ENCODE measurements around the gene GXYLT2.

The GXYLT2 gene

DNA sequence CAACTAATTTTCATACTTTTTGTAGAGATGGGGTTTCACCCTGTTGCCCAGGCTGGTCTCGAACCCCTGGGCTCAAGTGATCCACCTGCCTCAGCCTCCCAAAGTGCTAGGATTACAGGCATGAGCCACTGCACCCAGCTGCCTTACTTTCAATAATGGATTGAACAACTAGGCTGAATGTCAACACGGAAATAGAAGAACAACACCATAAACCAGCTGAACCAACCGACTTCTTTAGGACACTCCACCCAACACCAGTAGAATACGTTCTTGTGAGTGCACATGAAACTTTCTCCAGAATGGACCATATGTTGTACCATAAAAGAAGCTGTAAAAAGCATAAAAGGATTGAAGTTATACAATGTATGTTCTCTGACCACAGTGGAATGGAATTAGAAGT is 42.9 kb downstream of the GXYLT2 start:
- Histone ChIP-seq H3K27me3 (no peaks in the 10 kb centered on the region), H3K27ac (no peak overlapping the region), H3K9me3 (no peaks in the 10 kb centered on the region), H3K4me1 (no peaks in the 10 kb centered on the region), H3K4me3 (no peak overlapping the region), H3K36me3 (peaks cover 0 to 13% (median 0%) of the 10 kb centered on the region in 3 donors)
- no peak for DNase-seq
- intact Hi-C loops (cut with DNase I; ENCODE audit: low total_unique reads): no loop called here
- TF ChIP-seq, protein P1, sequence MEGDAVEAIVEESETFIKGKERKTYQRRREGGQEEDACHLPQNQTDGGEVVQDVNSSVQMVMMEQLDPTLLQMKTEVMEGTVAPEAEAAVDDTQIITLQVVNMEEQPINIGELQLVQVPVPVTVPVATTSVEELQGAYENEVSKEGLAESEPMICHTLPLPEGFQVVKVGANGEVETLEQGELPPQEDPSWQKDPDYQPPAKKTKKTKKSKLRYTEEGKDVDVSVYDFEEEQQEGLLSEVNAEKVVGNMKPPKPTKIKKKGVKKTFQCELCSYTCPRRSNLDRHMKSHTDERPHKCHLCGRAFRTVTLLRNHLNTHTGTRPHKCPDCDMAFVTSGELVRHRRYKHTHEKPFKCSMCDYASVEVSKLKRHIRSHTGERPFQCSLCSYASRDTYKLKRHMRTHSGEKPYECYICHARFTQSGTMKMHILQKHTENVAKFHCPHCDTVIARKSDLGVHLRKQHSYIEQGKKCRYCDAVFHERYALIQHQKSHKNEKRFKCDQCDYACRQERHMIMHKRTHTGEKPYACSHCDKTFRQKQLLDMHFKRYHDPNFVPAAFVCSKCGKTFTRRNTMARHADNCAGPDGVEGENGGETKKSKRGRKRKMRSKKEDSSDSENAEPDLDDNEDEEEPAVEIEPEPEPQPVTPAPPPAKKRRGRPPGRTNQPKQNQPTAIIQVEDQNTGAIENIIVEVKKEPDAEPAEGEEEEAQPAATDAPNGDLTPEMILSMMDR (IDR thresholded peaks at IDR 0.05): no peak

DNA sequence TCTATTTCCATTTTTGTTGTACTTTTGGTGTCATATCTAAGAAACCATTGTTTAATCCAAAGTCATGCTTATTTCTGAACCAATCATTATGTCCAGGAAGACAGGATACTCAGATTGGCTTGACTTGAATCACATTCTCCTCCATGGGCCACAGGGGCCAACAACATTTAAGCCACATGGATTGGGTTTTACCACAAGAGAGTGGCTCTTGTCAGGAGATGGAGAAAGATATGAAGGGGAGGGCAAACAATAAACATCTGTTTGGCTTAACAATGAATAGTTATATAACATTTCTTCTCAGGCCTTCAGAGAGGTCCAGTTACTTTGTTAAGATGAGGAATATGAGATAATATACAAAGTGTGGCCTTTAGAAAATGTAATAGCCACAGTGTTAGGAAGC is 44.6 kb downstream of the GXYLT2 start:
- H3K27me3 ChIP-seq: no peaks in the 10 kb centered on the region
- TF ChIP-seq, protein P1 (IDR thresholded peaks at IDR 0.05): no peak
- no peaks in the 10 kb centered on the region for H3K9me3 ChIP-seq
- H3K4me1 ChIP-seq: peaks cover 0 to 6% (median 0%) of the 10 kb centered on the region in 4 donors
- intact Hi-C loops (cut with DNase I; ENCODE audit: low total_unique reads): no loop called here
- H3K36me3 ChIP-seq: peaks cover 0 to 13% (median 0%) of the 10 kb centered on the region in 3 donors
- H3K27ac ChIP-seq: no peak overlapping the region
- no peak overlapping the region for H3K4me3 ChIP-seq
- DNase-seq: no peak

DNA sequence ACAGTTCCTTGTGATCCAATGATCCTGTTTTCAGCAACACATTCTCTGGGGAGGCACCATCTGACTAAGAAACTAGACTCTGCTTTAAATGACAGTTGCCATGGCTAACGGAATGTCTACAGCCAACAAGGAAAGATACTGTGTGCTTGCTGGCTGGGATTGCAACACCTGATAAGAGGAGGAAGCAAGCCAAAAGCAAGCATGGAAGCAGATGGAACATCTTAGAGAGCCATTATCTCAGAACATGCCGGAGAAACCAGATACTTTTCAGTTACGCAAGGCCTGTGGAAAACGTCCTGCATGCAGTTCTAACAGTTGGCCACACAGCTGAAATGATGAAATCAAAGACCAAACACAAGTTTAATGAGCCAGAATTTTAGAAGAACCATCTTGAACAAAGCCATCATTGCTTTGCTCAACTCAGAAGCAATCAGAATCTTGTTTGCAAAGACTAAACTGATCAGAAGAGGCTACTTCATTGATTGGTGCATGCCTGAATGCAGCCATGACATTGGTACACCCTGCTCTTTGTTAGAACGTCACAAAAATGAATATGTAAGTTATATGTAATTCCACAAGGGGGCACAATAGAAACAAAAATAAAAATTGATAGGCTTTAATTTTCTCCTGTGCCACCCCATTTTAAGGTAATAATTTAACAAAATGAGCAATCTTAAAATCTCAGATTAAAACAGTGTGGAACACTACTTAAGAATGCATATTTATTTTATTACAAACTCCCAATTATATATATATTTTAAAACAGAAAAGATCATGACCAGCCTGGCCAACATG is 50.8 kb downstream of the GXYLT2 start:
- Histone ChIP-seq H3K4me3 (no peak overlapping the region), H3K27ac (peak overlapping the region; percentile 1 to 71), H3K27me3 (no peaks in the 10 kb centered on the region), H3K36me3 (no peaks in the 10 kb centered on the region), H3K9me3 (no peaks in the 10 kb centered on the region), H3K4me1 (peaks cover 0 to 11% (median 2%) of the 10 kb centered on the region in 4 donors)
- peak; percentile 84 for DNase-seq
- TF ChIP-seq, protein P1 (IDR thresholded peaks at IDR 0.05): peak; percentile 51 to 85
- intact Hi-C loops (cut with DNase I; ENCODE audit: low total_unique reads): loop anchor here (5.0 kb wide), 1 partner anchor 114 kb away; no protein-coding TSS in a partner anchor

GRCh38 chr3:72941245-72941644 is 53.4 kb downstream of the GXYLT2 start:
- intact Hi-C loops (cut with DNase I; ENCODE audit: low total_unique reads): loop anchor here (10.0 kb wide), 1 partner anchor 144 kb away; no protein-coding TSS in a partner anchor
- Histone ChIP-seq H3K27ac (no peak overlapping the region), H3K27me3 (no peaks in the 10 kb centered on the region), H3K4me1 (peaks cover 0 to 11% (median 2%) of the 10 kb centered on the region in 4 donors), H3K36me3 (no peaks in the 10 kb centered on the region), H3K4me3 (no peak overlapping the region), H3K9me3 (no peaks in the 10 kb centered on the region)
- no peak for DNase-seq
- TF ChIP-seq, protein P1 (IDR thresholded peaks at IDR 0.05): no peak

GRCh38 chr3:72942427-72942826 is 54.6 kb downstream of the GXYLT2 start:
- DNase-seq: no peak
- Histone ChIP-seq H3K27ac (no peak overlapping the region), H3K4me3 (no peak overlapping the region), H3K4me1 (peaks cover 0 to 6% (median 2%) of the 10 kb centered on the region in 4 donors), H3K27me3 (no peaks in the 10 kb centered on the region), H3K36me3 (no peaks in the 10 kb centered on the region), H3K9me3 (no peaks in the 10 kb centered on the region)
- intact Hi-C loops (cut with DNase I; ENCODE audit: low total_unique reads): loop anchor here (10.0 kb wide), 1 partner anchor 142 kb away; no protein-coding TSS in a partner anchor
- TF ChIP-seq, protein P1 (IDR thresholded peaks at IDR 0.05): no peak

Measured in tibial artery (tissue), 4 donors.